Measurements from ENCODE around the gene MAP2K6. TPM values are rescaled to one million over a fixed set of nuclear protein-coding genes. Genes with fewer than 3 reads are reported as not detected.

Gene MAP2K6
- total RNA-seq, 2 experiments from 2014 or later, result 10.3 to 27.6 TPM

- no peak for TF ChIP-seq CTCF (conservative IDR thresholded peaks at IDR 0.05; ENCODE audit: low read length)
- TF ChIP-seq EZH2phosphoT487 (IDR thresholded peaks at IDR 0.05; ENCODE audit: borderline replicate concordance, low read depth, low read length), result no peak
- Histone ChIP-seq H3K27ac (ENCODE audit: low read depth, low read length, poor library complexity, severe bottlenecking) (no peak overlapping the region), H2AFZ (ENCODE audit: low read length) (no peak overlapping the region), H3K4me1 (ENCODE audit: insufficient read depth, low read length, poor library complexity, severe bottlenecking) (peaks cover 37% of the 10 kb centered on the region), H4K20me1 (ENCODE audit: insufficient read depth, low read length) (no peaks in the 10 kb centered on the region), H3K4me3 (ENCODE audit: low read depth, low read length, poor library complexity, severe bottlenecking) (peak overlapping the region; percentile 73), H3K79me2 (ENCODE audit: insufficient read depth, low read depth, low read length) (peaks cover 35% of the 10 kb centered on the region; the same call in 1 of the 2 replicates), H3K9me2 (ENCODE audit: insufficient read depth, low read length) (no peaks in the 10 kb centered on the region), H3K9me3 (ENCODE audit: low read length) (no peaks in the 10 kb centered on the region), H3K4me2 (ENCODE audit: low read length) (peak overlapping the region; percentile 80), H3K36me3 (ENCODE audit: insufficient read depth, low read length) (no peaks in the 10 kb centered on the region)
- CTCF ChIA-PET (ENCODE audit: unreplicated experiment), result interaction anchor here (0.5 kb wide), 1 partner anchor 38 kb away, joined by 3 read pairs; no protein-coding TSS in a partner anchor
- DNase-seq (ENCODE audit: low spot score), result no peak
- POLR2A ChIA-PET, result interaction anchor here (0.6 to 3.3 kb wide), 6 partner anchors 8 to 514 kb away, joined by 3 to 14 read pairs (median 6); no protein-coding TSS in a partner anchor
- no TSS peak for BruUV-seq (replicated peaks)
- intact Hi-C loops (cut with micrococcal nuclease; ENCODE audit: unreplicated experiment), result loop anchor here (5.0 to 10.0 kb wide), 3 partner anchors 91 to 747 kb away; partner anchors contain the start of genes ABCA5 and KCNJ2
These were observed 3.3 kb downstream of the MAP2K6 start for GRCh38 chr17:69417545-69418483.

- H3K9me2 ChIP-seq (ENCODE audit: insufficient read depth, low read length), result no peaks in the 10 kb centered on the region
- H4K20me1 ChIP-seq (ENCODE audit: insufficient read depth, low read length), result no peaks in the 10 kb centered on the region
- no peak overlapping the region for H3K4me2 ChIP-seq (ENCODE audit: low read length)
- no peaks in the 10 kb centered on the region for H3K9me3 ChIP-seq (ENCODE audit: low read length)
- TF ChIP-seq CTCF (conservative IDR thresholded peaks at IDR 0.05; ENCODE audit: low read length) (no peak), EZH2phosphoT487 (IDR thresholded peaks at IDR 0.05; ENCODE audit: borderline replicate concordance, low read depth, low read length) (no peak)
- no peak overlapping the region for H2AFZ ChIP-seq (ENCODE audit: low read length)
- no peaks in the 10 kb centered on the region for H3K36me3 ChIP-seq (ENCODE audit: insufficient read depth, low read length)
- intact Hi-C loops (cut with micrococcal nuclease; ENCODE audit: unreplicated experiment), result loop anchor here (5.0 to 10.0 kb wide), 3 partner anchors 91 to 746 kb away; partner anchors contain the start of genes ABCA5 and KCNJ2
- DNase-seq (ENCODE audit: low spot score), result no peak
- H3K4me1 ChIP-seq (ENCODE audit: insufficient read depth, low read length, poor library complexity, severe bottlenecking), result peaks cover 37% of the 10 kb centered on the region
- no peak overlapping the region for H3K27ac ChIP-seq (ENCODE audit: low read depth, low read length, poor library complexity, severe bottlenecking)
- H3K79me2 ChIP-seq (ENCODE audit: insufficient read depth, low read depth, low read length), result peaks cover 35% of the 10 kb centered on the region; the same call in 1 of the 2 replicates
- H3K4me3 ChIP-seq (ENCODE audit: low read depth, low read length, poor library complexity, severe bottlenecking), result no peak overlapping the region
- ChIA-PET CTCF (ENCODE audit: unreplicated experiment) (no interaction called here), POLR2A (interaction anchor here (0.8 to 3.3 kb wide), 4 partner anchors 8 to 12 kb away, joined by 3 to 14 read pairs (median 10); no protein-coding TSS in a partner anchor)
- BruUV-seq (replicated peaks), result no TSS peak
These were observed 4.0 kb downstream of the MAP2K6 start for GRCh38 chr17:69418535-69418934.

Measured in OCI-LY7 (cell line).